B cell (primary cell): Measurements from ENCODE around the gene CEL. TPM values are rescaled to one million over a fixed set of nuclear protein-coding genes. Genes with fewer than 3 reads are reported as not detected.
"Not testable (repeated sequence)": the region's sequence is repeated elsewhere in the genome, so short reads cannot be mapped to it uniquely, and the experiment has no call there.

ENCODE experiments used
- ATAC-seq: fragments of 200-7000 bp; cut with Tn5 transposase; one replicate; pipeline ENCODE4 v1.10.0; 2021; ENCODE audit warnings: low read depth, mild to moderate bottlenecking, moderate number of reproducible peaks, moderate library complexity
- CTCF ChIA-PET: fragments of 350-600 bp; sonication (Branson Sonifier 250); formaldehyde crosslinking; loops from one replicate; lab custom pipeline; 2021; ENCODE audit warnings: antibody characterized with exemption, inconsistent platforms; lab: Charles Lee
- POLR2A ChIA-PET: fragments of 350-600 bp; sonication (Branson Sonifier 250); formaldehyde crosslinking; loops from one replicate; lab custom pipeline; 2021; ENCODE audit warnings: antibody characterized with exemption; lab: Charles Lee
- DNase-seq: peaks from one replicate; pipeline ENCODE4 v3.0.0; 2013
- H2AFZ ChIP-seq: 2 replicates; pipeline ENCODE4 v1.6.1; 2012; ENCODE audit warnings: mild to moderate bottlenecking, low read depth, low read length; ENCODE audit not compliant: insufficient read depth, poor library complexity, severe bottlenecking
- H3K27ac ChIP-seq, 2 donors: 1 replicate in 1 of 2; 2 replicates in 1 of 2; pipeline ENCODE4 v1.5.1; 2012 to 2013; ENCODE audit warnings: low read length in 2 of 2, mild to moderate bottlenecking in 2 of 2, moderate library complexity in 1 of 2
- H3K27me3 ChIP-seq, 4 experiments: fragments of 200-600 bp in 1 of 4; sonication (generic) in 1 of 4; replicated peaks in 1 of 4; 1 replicate in 2 of 4; 2 replicates in 2 of 4; pipeline versions ENCODE4 v1.6.1 to v1.7.0; 2013 to 2016; ENCODE audit warnings: low read length in 3 of 4, mild to moderate bottlenecking in 2 of 4, mixed read lengths in 1 of 4, moderate library complexity in 1 of 4; ENCODE audit not compliant: insufficient read depth in 4 of 4, control insufficient read depth in 3 of 4; ENCODE audit errors: control extremely low read depth in 1 of 4
- H3K36me3 ChIP-seq, 2 experiments: replicated peaks in 1 of 2; 1 replicate in 1 of 2; 2 replicates in 1 of 2; pipeline versions ENCODE4 v1.6.1 to v1.7.1; 2013; ENCODE audit warnings: low read length in 1 of 2; ENCODE audit not compliant: insufficient read depth in 2 of 2, control insufficient read depth in 1 of 2; ENCODE audit errors: control extremely low read depth in 1 of 2, extremely low read depth in 1 of 2
- H3K4me1 ChIP-seq, 2 donors: fragments of 200-600 bp in 1 of 2; sonication (generic) in 1 of 2; 1 replicate in 1 of 2; 2 replicates in 1 of 2; pipeline versions ENCODE4 v1.5.1 to v1.6.1; 2013 to 2017; ENCODE audit warnings: low read length in 2 of 2; ENCODE audit not compliant: control insufficient read depth in 2 of 2, insufficient read depth in 2 of 2
- H3K4me2 ChIP-seq: replicated peaks from 2 replicates; pipeline ENCODE3; 2012; ENCODE audit warnings: mild to moderate bottlenecking, low read depth, low read length; ENCODE audit not compliant: poor library complexity, severe bottlenecking
- H3K4me3 ChIP-seq, 5 experiments: fragments of 200-600 bp in 1 of 5; sonication (generic) in 1 of 5; 1 replicate in 3 of 5; 2 replicates in 2 of 5; pipeline versions ENCODE4 v1.5.1 to v1.7.0; 2011 to 2016; ENCODE audit warnings: low read length in 4 of 5, mild to moderate bottlenecking in 4 of 5, low read depth in 2 of 5, control low read depth in 1 of 5, moderate library complexity in 1 of 5; ENCODE audit not compliant: insufficient read depth in 1 of 5; ENCODE audit errors: control extremely low read depth in 1 of 5, extremely low read depth in 1 of 5
- H3K79me2 ChIP-seq: fragments of 200-600 bp; sonication (generic); one replicate; pipeline ENCODE4 v1.6.0; 2016; ENCODE audit warnings: low read length; ENCODE audit not compliant: control insufficient read depth, insufficient read depth
- H3K9ac ChIP-seq: fragments of 200-600 bp; sonication (generic); 2 replicates; pipeline ENCODE4 v1.6.1; 2017; ENCODE audit warnings: mild to moderate bottlenecking, low read length, moderate library complexity
- H3K9me3 ChIP-seq, 3 donors: one replicate each; pipeline versions ENCODE4 v1.6.1 to v1.7.1; 2013; ENCODE audit warnings: low read length in 2 of 3; ENCODE audit not compliant: control insufficient read depth in 2 of 3, insufficient read depth in 1 of 3; ENCODE audit errors: control extremely low read depth in 1 of 3
- H4K20me1 ChIP-seq: 2 replicates; pipeline ENCODE4 v1.6.0; 2012; ENCODE audit warnings: mild to moderate bottlenecking, low read length; ENCODE audit not compliant: insufficient read depth, control insufficient read depth, poor library complexity, severe bottlenecking
- H3K27ac Mint-ChIP-seq: one replicate; pipeline ENCODE4 v1.8.0; 2021; ENCODE audit warnings: mixed read lengths
- H3K27me3 Mint-ChIP-seq: one replicate; pipeline ENCODE4 v1.8.0; 2021; ENCODE audit warnings: mixed read lengths
- H3K4me1 Mint-ChIP-seq: one replicate; pipeline ENCODE4 v1.8.0; 2021; ENCODE audit warnings: mixed read lengths
- H3K4me3 Mint-ChIP-seq: one replicate; pipeline ENCODE4 v1.8.0; 2021; ENCODE audit warnings: mixed read lengths
- H3K9me3 Mint-ChIP-seq: one replicate; pipeline ENCODE4 v1.8.0; 2022; ENCODE audit warnings: mixed read lengths; ENCODE audit not compliant: insufficient read depth
- EZH2 ChIP-seq: IDR thresholded peaks from 2 replicates; pipeline ENCODE4 v1.6.1; 2012; ENCODE audit warnings: borderline replicate concordance, low read depth, mild to moderate bottlenecking, moderate library complexity, low read length; ENCODE audit not compliant: insufficient read depth, poor library complexity, severe bottlenecking
- WGBS: methylation state at CpG from one replicate; pipeline ENCODE4 v1.1.5; 2013; ENCODE audit warnings: missing lambda C conversion rate; ENCODE audit not compliant: insufficient coverage; 5-methylcytosine and 5-hydroxymethylcytosine counted together
- intact Hi-C: fragments of 100-400 bp; cut with micrococcal nuclease; formaldehyde crosslinking; loops from one replicate; pipeline ENCODE4 v1.10.0; 2022
- polyA plus RNA-seq: library from polyadenylated mRNA; depleted of rRNA; stranded (reverse); fragments of >200 nt; gene quantifications from 2 replicates; pipeline ENCODE4 v1.2.3, GENCODE V29; 2012
- total RNA-seq, 2 donors: library from RNA; stranded (reverse); fragments of 120-200 nt in 1 of 2; gene quantifications; 1 replicate in 1 of 2; 2 replicates in 1 of 2; pipeline versions ENCODE4 v1.2.3 to v1.2.4, GENCODE V29; 2013 to 2022
- TF ChIP-seq, protein P1 (sequence below): fragments of 200-600 bp; IDR thresholded peaks from one replicate; pipeline ENCODE4 v1.8.0; 2022; ENCODE audit warnings: antibody characterized with exemption, mild to moderate bottlenecking

The CEL gene
- total and polyA plus RNA-seq, 2 donors (not counting 1 experiment from before 2014, with no cell fraction given) = 0.51 to 0.57 TPM

DNA sequence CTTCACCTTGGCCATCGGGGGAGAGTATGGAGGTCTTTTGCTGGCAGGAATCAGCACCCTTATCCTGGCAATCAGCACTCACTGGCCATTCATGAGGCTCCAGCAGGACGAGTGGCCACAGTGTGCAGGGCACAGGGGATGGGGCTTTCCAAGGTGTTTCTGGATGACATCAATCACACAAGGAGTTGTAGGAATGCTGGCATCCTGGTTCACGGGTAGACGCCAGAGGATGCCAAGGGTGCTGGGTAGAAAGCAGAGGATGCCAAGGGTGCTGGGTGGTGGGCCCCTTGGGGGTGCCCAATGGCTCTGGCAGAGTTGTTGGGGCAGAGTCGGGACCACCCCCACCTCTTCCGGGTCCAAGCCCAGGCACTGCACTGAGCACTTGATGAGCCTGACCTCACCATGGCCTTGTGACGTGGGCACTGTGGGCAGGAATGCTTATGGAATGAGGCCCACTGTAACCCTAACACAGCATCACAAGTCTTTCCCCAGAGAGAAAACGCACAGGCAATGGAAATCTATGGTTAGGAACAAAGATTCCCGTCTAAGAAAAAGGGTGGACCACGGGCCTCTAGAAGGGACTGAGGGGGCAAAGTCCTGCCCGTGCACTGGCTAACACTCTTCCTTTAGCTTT is 29.1 kb downstream of the CEL start:
- WGBS = 91% methylated on average over 8 of the region's 11 CpGs
- Mint-ChIP-seq H3K4me1 (no peaks in the 10 kb centered on the region), H3K27me3 (no peaks in the 10 kb centered on the region), H3K4me3 (no peak overlapping the region), H3K27ac (no peak overlapping the region), H3K9me3 (peaks cover 2% of the 10 kb centered on the region)
- TF ChIP-seq EZH2 = no peak
- TF ChIP-seq, protein P1, sequence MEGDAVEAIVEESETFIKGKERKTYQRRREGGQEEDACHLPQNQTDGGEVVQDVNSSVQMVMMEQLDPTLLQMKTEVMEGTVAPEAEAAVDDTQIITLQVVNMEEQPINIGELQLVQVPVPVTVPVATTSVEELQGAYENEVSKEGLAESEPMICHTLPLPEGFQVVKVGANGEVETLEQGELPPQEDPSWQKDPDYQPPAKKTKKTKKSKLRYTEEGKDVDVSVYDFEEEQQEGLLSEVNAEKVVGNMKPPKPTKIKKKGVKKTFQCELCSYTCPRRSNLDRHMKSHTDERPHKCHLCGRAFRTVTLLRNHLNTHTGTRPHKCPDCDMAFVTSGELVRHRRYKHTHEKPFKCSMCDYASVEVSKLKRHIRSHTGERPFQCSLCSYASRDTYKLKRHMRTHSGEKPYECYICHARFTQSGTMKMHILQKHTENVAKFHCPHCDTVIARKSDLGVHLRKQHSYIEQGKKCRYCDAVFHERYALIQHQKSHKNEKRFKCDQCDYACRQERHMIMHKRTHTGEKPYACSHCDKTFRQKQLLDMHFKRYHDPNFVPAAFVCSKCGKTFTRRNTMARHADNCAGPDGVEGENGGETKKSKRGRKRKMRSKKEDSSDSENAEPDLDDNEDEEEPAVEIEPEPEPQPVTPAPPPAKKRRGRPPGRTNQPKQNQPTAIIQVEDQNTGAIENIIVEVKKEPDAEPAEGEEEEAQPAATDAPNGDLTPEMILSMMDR = no peak
- intact Hi-C loops = no loop called here
- no peak overlapping the region for H3K27ac ChIP-seq
- H3K27me3 ChIP-seq = no peaks in the 10 kb centered on the region
- no peak for DNase-seq
- H2AFZ ChIP-seq = no peak overlapping the region
- H3K4me1 ChIP-seq = no peaks in the 10 kb centered on the region
- no peak overlapping the region for H3K4me3 ChIP-seq
- no peak overlapping the region for H3K4me2 ChIP-seq
- H4K20me1 ChIP-seq = no peaks in the 10 kb centered on the region
- peaks cover 0 to 4% (median 0%) of the 10 kb centered on the region in 3 donors for H3K9me3 ChIP-seq
- no peaks in the 10 kb centered on the region for H3K36me3 ChIP-seq
- ChIA-PET POLR2A (no interaction called here), CTCF (interaction anchor here (1.0 kb wide), 1 partner anchor 78 kb away, joined by 3 read pairs; no protein-coding TSS in a partner anchor)
- ATAC-seq = no peak
- no peaks in the 10 kb centered on the region for H3K79me2 ChIP-seq
- no peak overlapping the region for H3K9ac ChIP-seq

DNA sequence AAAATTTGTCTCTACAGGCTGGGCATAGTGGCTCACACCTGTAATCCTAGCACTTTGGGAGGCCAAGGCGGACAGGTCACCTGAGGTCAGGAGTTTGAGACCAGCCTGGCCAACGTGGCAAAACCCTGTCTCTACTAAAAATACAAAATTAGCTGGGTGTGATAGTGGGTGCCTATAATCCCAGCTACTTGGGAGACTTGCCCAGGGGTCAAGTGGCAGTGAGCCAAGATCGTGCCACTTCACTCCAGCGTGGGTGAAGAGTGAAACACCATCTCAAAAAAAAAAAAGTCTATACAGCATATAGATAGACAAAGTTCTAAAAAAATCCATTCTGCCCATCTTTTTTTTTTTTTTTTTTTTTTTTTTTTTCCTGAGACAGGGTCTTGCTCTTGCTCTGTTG is 32.6 kb downstream of the CEL start:
- H3K27ac Mint-ChIP-seq, DNase-seq, intact Hi-C loops, H3K79me2 ChIP-seq, H3K4me3 ChIP-seq, H3K4me1 Mint-ChIP-seq, POLR2A ChIA-PET, H2AFZ ChIP-seq, H3K9ac ChIP-seq, H4K20me1 ChIP-seq, H3K4me1 ChIP-seq, H3K4me3 Mint-ChIP-seq, H3K4me2 ChIP-seq, ATAC-seq, H3K27me3 Mint-ChIP-seq, H3K27ac ChIP-seq, H3K27me3 ChIP-seq: not testable (repeated sequence)
- CTCF ChIA-PET = interaction anchor here (0.7 to 26.5 kb wide), 6 partner anchors 8 to 92 kb away, joined by 3 to 599 read pairs (median 4); no protein-coding TSS in a partner anchor
- peaks cover 0 to 21% of the 10 kb centered on the region in 2 experiments for H3K36me3 ChIP-seq
- 100% methylated on average over 1 of the region's 4 CpGs for WGBS
- peaks cover 1 to 14% (median 7%) of the 10 kb centered on the region in 3 donors for H3K9me3 ChIP-seq
- H3K9me3 Mint-ChIP-seq = peaks cover 11% of the 10 kb centered on the region
